Trophoblast cell (in vitro differentiated cells and primary cell): ENCODE data around the gene FOXL3.

ENCODE experiments used
- DNase-seq, 2 donors: peaks; one replicate each; pipeline ENCODE4 v3.0.0-alpha.2; 2016
- H2AFZ ChIP-seq: 2 replicates; pipeline ENCODE4 v1.6.1; 2013; ENCODE audit warnings: low read length, moderate library complexity, mild to moderate bottlenecking; ENCODE audit not compliant: insufficient read depth, poor library complexity
- H2AK5ac ChIP-seq: 2 replicates; pipeline ENCODE4 v1.6.1; 2013; ENCODE audit warnings: mild to moderate bottlenecking, low read length
- H2BK120ac ChIP-seq: 2 replicates; pipeline ENCODE4 v1.6.1; 2013; ENCODE audit warnings: low read length, mild to moderate bottlenecking, moderate library complexity; ENCODE audit not compliant: insufficient read depth, poor library complexity
- H2BK12ac ChIP-seq: 2 replicates; pipeline ENCODE4 v1.6.1; 2013; ENCODE audit warnings: mild to moderate bottlenecking, low read length, moderate library complexity
- H2BK5ac ChIP-seq: 2 replicates; pipeline ENCODE4 v1.6.1; 2013; ENCODE audit warnings: low read length, low read depth, moderate library complexity, mild to moderate bottlenecking; ENCODE audit not compliant: poor library complexity
- H3K14ac ChIP-seq: 2 replicates; pipeline ENCODE4 v1.6.1; 2013; ENCODE audit warnings: mild to moderate bottlenecking, low read length
- H3K18ac ChIP-seq: 2 replicates; pipeline ENCODE4 v1.6.1; 2013; ENCODE audit warnings: mild to moderate bottlenecking, low read length
- H3K23ac ChIP-seq: 2 replicates; pipeline ENCODE4 v1.6.1; 2013; ENCODE audit warnings: low read length
- H3K27ac ChIP-seq: 2 replicates; pipeline ENCODE4 v1.5.1; 2013; ENCODE audit warnings: low read depth, mild to moderate bottlenecking, inconsistent platforms, low read length, moderate library complexity
- H3K27me3 ChIP-seq: 2 replicates; pipeline ENCODE4 v1.6.1; 2013; ENCODE audit warnings: inconsistent platforms, mild to moderate bottlenecking, low read length, moderate library complexity; ENCODE audit not compliant: insufficient read depth
- H3K36me3 ChIP-seq, 2 experiments: 1 replicate in 1 of 2; 2 replicates in 1 of 2; pipeline ENCODE4 v1.6.1; 2013; ENCODE audit warnings: low read length in 2 of 2, mild to moderate bottlenecking in 2 of 2, moderate library complexity in 1 of 2; ENCODE audit not compliant: insufficient read depth in 2 of 2, control insufficient read depth in 1 of 2
- H3K4ac ChIP-seq: 2 replicates; pipeline ENCODE4 v1.6.1; 2013; ENCODE audit warnings: low read depth, mild to moderate bottlenecking, low read length, moderate library complexity
- H3K4me1 ChIP-seq, 2 experiments: 1 replicate in 1 of 2; 2 replicates in 1 of 2; pipeline ENCODE4 v1.6.1; 2013; ENCODE audit warnings: low read length in 2 of 2, mild to moderate bottlenecking in 2 of 2, moderate library complexity in 1 of 2; ENCODE audit not compliant: insufficient read depth in 2 of 2, control insufficient read depth in 1 of 2
- H3K4me2 ChIP-seq: 2 replicates; pipeline ENCODE4 v1.6.1; 2013; ENCODE audit warnings: inconsistent platforms, mild to moderate bottlenecking, low read length, moderate library complexity
- H3K4me3 ChIP-seq: 2 replicates; pipeline ENCODE4 v1.5.1; 2013; ENCODE audit warnings: mild to moderate bottlenecking, low read depth, low read length, inconsistent platforms
- H3K79me1 ChIP-seq: one replicate; pipeline ENCODE4 v1.6.1; 2013; ENCODE audit warnings: low read length
- H3K79me2 ChIP-seq: 2 replicates; pipeline ENCODE4 v1.6.1; 2013; ENCODE audit warnings: low read length, mild to moderate bottlenecking; ENCODE audit not compliant: control insufficient read depth, insufficient read depth, poor library complexity
- H3K9ac ChIP-seq: 2 replicates; pipeline ENCODE4 v1.6.1; 2013; ENCODE audit warnings: mild to moderate bottlenecking, low read length
- H3K9me3 ChIP-seq: 2 replicates; pipeline ENCODE4 v1.6.1; 2013; ENCODE audit warnings: low read depth, mild to moderate bottlenecking, control low read depth, inconsistent platforms, low read length; ENCODE audit not compliant: insufficient read depth
- H4K12ac ChIP-seq: 2 replicates; pipeline ENCODE4 v1.6.1; 2013; ENCODE audit warnings: low read depth, mild to moderate bottlenecking, low read length, moderate library complexity
- H4K8ac ChIP-seq: 2 replicates; pipeline ENCODE4 v1.6.1; 2013; ENCODE audit warnings: low read depth, mild to moderate bottlenecking, low read length, moderate library complexity
- H4K91ac ChIP-seq: one replicate; pipeline ENCODE4 v1.6.1; 2013; ENCODE audit warnings: low read depth, mild to moderate bottlenecking, low read length, moderate library complexity
- WGBS: extraction: QIAGEN DNeasy Blood & Tissue Kit; methylation state at CpG from one replicate; pipeline ENCODE4 v1.1.7; 2013; ENCODE audit warnings: missing lambda C conversion rate; ENCODE audit not compliant: insufficient read length, insufficient coverage; ENCODE audit errors: extremely low coverage; 5-methylcytosine and 5-hydroxymethylcytosine counted together

Gene FOXL3

GRCh38 chr7:268991-269390 is 21.0 kb upstream of the FOXL3 start:
- Histone ChIP-seq H3K9ac (no peak overlapping the region), H3K79me2 (no peaks in the 10 kb centered on the region), H2BK120ac (no peak overlapping the region), H2AFZ (no peak overlapping the region), H3K36me3 (no peaks in the 10 kb centered on the region), H3K27ac (no peak overlapping the region), H3K4me1 (no peaks in the 10 kb centered on the region), H3K4ac (no peak overlapping the region), H4K91ac (no peak overlapping the region), H2BK12ac (no peak overlapping the region), H4K12ac (no peak overlapping the region), H3K23ac (no peak overlapping the region), H3K4me2 (no peak overlapping the region), H2AK5ac (no peak overlapping the region), H3K79me1 (no peaks in the 10 kb centered on the region), H3K14ac (no peak overlapping the region), H3K4me3 (no peak overlapping the region), H3K27me3 (no peaks in the 10 kb centered on the region), H3K9me3 (peaks cover 29% of the 10 kb centered on the region), H3K18ac (no peak overlapping the region), H2BK5ac (no peak overlapping the region), H4K8ac (no peak overlapping the region)
- WGBS = no CpG with 5 or more reads among the region's 12 CpGs
- no peak for DNase-seq

- H3K79me2 ChIP-seq = no peaks in the 10 kb centered on the region
- no CpG with 5 or more reads among the region's 11 CpGs for WGBS
Observed at GRCh38 chr7:269721-270120, 20.2 kb upstream of the FOXL3 start.

GRCh38 chr7:270351-270983 is 19.5 kb upstream of the FOXL3 start:
- Histone ChIP-seq H3K14ac (no peak overlapping the region), H4K8ac (no peak overlapping the region), H3K23ac (no peak overlapping the region), H2AK5ac (no peak overlapping the region), H3K4me3 (no peak overlapping the region), H2AFZ (no peak overlapping the region), H3K4me1 (no peaks in the 10 kb centered on the region), H3K9me3 (peaks cover 24% of the 10 kb centered on the region), H3K9ac (no peak overlapping the region), H3K79me2 (no peaks in the 10 kb centered on the region), H3K4ac (no peak overlapping the region), H3K4me2 (no peak overlapping the region), H3K18ac (no peak overlapping the region), H3K79me1 (no peaks in the 10 kb centered on the region), H4K12ac (no peak overlapping the region), H3K27ac (no peak overlapping the region), H2BK120ac (no peak overlapping the region), H2BK12ac (no peak overlapping the region), H2BK5ac (no peak overlapping the region), H4K91ac (no peak overlapping the region), H3K36me3 (no peaks in the 10 kb centered on the region), H3K27me3 (no peaks in the 10 kb centered on the region)
- DNase-seq = no peak
- no CpG with 5 or more reads among the region's 11 CpGs for WGBS

More at GRCh38 chr7:269721-270120, 20.2 kb upstream of the FOXL3 start:
- H2BK120ac ChIP-seq = no peak overlapping the region
- no peak for DNase-seq
- H3K4me1 ChIP-seq = no peaks in the 10 kb centered on the region
- H4K12ac ChIP-seq = no peak overlapping the region
- no peak overlapping the region for H3K9ac ChIP-seq
- no peak overlapping the region for H3K27ac ChIP-seq
- H3K36me3 ChIP-seq = no peaks in the 10 kb centered on the region
- H3K9me3 ChIP-seq = peaks cover 28% of the 10 kb centered on the region
- H3K27me3 ChIP-seq = no peaks in the 10 kb centered on the region
- no peak overlapping the region for H2BK5ac ChIP-seq
- no peak overlapping the region for H3K18ac ChIP-seq
- H3K23ac ChIP-seq = no peak overlapping the region
- H2BK12ac ChIP-seq = no peak overlapping the region
- H2AK5ac ChIP-seq = no peak overlapping the region
- no peaks in the 10 kb centered on the region for H3K79me1 ChIP-seq
- no peak overlapping the region for H3K14ac ChIP-seq
- no peak overlapping the region for H3K4ac ChIP-seq
- no peak overlapping the region for H2AFZ ChIP-seq
- no peak overlapping the region for H3K4me2 ChIP-seq
- no peak overlapping the region for H4K8ac ChIP-seq
- no peak overlapping the region for H4K91ac ChIP-seq
- no peak overlapping the region for H3K4me3 ChIP-seq

GRCh38 chr7:271266-272107 is 18.5 kb upstream of the FOXL3 start:
- H3K4ac ChIP-seq = no peak overlapping the region
- H2AK5ac ChIP-seq = no peak overlapping the region
- no peak overlapping the region for H3K14ac ChIP-seq
- H3K79me1 ChIP-seq = no peaks in the 10 kb centered on the region
- no peak overlapping the region for H2AFZ ChIP-seq
- H2BK120ac ChIP-seq = no peak overlapping the region
- no peak overlapping the region for H3K4me3 ChIP-seq
- no peaks in the 10 kb centered on the region for H3K27me3 ChIP-seq
- no peak overlapping the region for H3K9ac ChIP-seq
- H3K79me2 ChIP-seq = no peaks in the 10 kb centered on the region
- H2BK12ac ChIP-seq = no peak overlapping the region
- H3K9me3 ChIP-seq = peaks cover 33% of the 10 kb centered on the region
- H4K12ac ChIP-seq = no peak overlapping the region
- no CpG with 5 or more reads among the region's 14 CpGs for WGBS
- no peak overlapping the region for H3K4me2 ChIP-seq
- no peak overlapping the region for H2BK5ac ChIP-seq
- H4K91ac ChIP-seq = no peak overlapping the region
- no peaks in the 10 kb centered on the region for H3K4me1 ChIP-seq
- H3K27ac ChIP-seq = no peak overlapping the region
- H3K23ac ChIP-seq = no peak overlapping the region
- H4K8ac ChIP-seq = no peak overlapping the region
- no peak overlapping the region for H3K18ac ChIP-seq
- no peak for DNase-seq
- no peaks in the 10 kb centered on the region for H3K36me3 ChIP-seq
